HUES64 (cell line): Measurements from ENCODE around the gene THRB. TPM values are rescaled to one million over a fixed set of nuclear protein-coding genes. Genes with fewer than 3 reads are reported as not detected.

ENCODE experiments used
- H3K27ac ChIP-seq: 2 replicates; pipeline ENCODE4 v1.7.0; 2013; ENCODE audit warnings: low read depth, low read length, inconsistent platforms
- H3K27me3 ChIP-seq: 2 replicates; pipeline ENCODE4 v1.6.1; 2013; ENCODE audit warnings: mild to moderate bottlenecking, low read length; ENCODE audit not compliant: insufficient read depth
- H3K36me3 ChIP-seq: 2 replicates; pipeline ENCODE4 v1.6.1; 2013; ENCODE audit warnings: mild to moderate bottlenecking, low read length; ENCODE audit not compliant: insufficient read depth
- H3K4me1 ChIP-seq: 2 replicates; pipeline ENCODE4 v1.6.1; 2013; ENCODE audit warnings: mild to moderate bottlenecking, low read length, moderate library complexity; ENCODE audit not compliant: insufficient read depth
- H3K4me3 ChIP-seq: 2 replicates; pipeline ENCODE4 v1.5.1; 2013; ENCODE audit warnings: mild to moderate bottlenecking, low read length, moderate library complexity
- H3K9ac ChIP-seq: 2 replicates; pipeline ENCODE4 v1.6.1; 2013; ENCODE audit warnings: mild to moderate bottlenecking, low read depth, low read length
- H3K9me3 ChIP-seq: 2 replicates; pipeline ENCODE4 v1.6.1; 2013; ENCODE audit warnings: low read depth, low read length; ENCODE audit not compliant: insufficient read depth
- WGBS: fragments of 150-250, 120-280 bp; methylation state at CpG from one replicate; pipeline ENCODE4 v1.1.7; 2013; ENCODE audit warnings: missing lambda C conversion rate; 5-methylcytosine and 5-hydroxymethylcytosine counted together
- polyA plus RNA-seq, 2 experiments: library from polyadenylated mRNA; stranded (reverse); fragments of 50-300 nt; gene quantifications; one replicate each; pipeline ENCODE4 v1.2.3, GENCODE V29; 2013

The THRB gene
- polyA plus RNA-seq (2013, experiment 1 of 2), result 0.85 TPM
- polyA plus RNA-seq (2013, experiment 2 of 2), result 1.3 TPM

DNA sequence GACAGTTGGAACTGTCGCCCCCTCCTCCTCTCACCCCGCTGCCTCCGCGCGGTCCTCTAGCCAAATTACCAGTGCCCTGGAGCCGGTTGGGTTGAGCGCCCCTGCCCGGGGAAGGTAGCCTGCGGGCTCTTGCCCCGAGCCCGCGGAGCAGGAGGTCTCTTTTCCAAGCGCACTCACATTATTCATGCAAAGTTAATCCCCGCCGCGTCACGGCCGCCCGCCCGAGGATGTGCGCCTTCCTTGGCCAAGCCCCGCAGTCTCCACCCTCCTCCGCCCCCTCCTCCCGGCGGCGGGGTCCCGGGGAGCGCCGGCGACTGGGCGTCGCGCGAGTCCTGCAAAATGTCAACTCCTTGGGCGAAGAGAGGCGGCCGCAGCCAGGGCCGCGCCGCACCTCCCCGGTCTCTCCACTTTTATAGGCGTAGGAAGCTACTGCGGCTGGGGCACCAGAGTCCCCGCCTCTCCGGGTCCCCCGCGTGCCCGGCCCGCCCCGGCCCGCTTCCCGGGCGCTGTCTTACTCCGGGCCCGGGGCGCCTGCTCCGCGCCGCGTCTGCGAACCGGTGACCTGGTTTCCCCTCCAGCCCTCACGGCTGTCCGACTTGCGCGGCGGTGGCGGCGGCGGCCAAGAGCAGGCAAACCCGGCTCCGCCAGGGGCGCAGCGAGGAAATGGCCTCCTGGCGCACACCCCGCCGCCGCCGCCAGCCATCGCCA is at the start of gene THRB:
THRB (minus strand) TSS at position 233 of the 708 bp plus-strand sequence.
- Histone ChIP-seq H3K4me1 (peaks cover 52% of the 10 kb centered on the region), H3K9ac (peak within 1 kb of the TSS; percentile 49; the same call in 1 of the 2 replicates)

DNA sequence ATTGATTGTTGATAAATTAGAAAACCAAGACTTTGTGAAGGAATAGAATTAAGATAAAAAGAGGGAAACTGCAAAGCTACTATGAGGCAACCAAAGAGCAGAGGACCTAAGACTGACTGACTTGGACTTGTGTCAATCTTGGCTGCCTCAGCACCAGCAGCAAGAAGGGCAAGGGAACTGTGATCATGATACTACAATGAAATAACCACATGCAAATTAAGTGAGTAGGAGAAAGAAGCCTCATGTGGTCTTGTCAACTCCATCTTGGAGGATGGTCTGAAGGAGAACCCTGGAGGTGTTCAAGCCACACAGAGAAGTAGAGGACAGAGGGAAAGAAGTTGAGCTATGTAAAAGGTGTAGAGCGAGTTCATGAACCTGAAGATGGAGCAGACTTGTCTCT is 47.3 kb upstream of the THRB start:
- no peaks in the 10 kb centered on the region for H3K9me3 ChIP-seq
- H3K9ac ChIP-seq, result no peak overlapping the region
- no peak overlapping the region for H3K27ac ChIP-seq
- no peaks in the 10 kb centered on the region for H3K36me3 ChIP-seq
- no peaks in the 10 kb centered on the region for H3K27me3 ChIP-seq
- H3K4me3 ChIP-seq, result no peak overlapping the region
- WGBS, result 95% methylated on average over 1 of the region's 1 CpG
- H3K4me1 ChIP-seq, result no peaks in the 10 kb centered on the region

More for the DNA sequence above, at the start of gene THRB:
- Histone ChIP-seq H3K36me3 (no peaks in the 10 kb centered on the region), H3K27me3 (peaks cover 50% of the 10 kb centered on the region), H3K9me3 (no peaks in the 10 kb centered on the region), H3K4me3 (peak within 1 kb of the TSS; percentile 74), H3K27ac (peak within 1 kb of the TSS; percentile 61; the same call in 1 of the 2 replicates)
- WGBS, result under 1% methylated on average over 80 of the region's 80 CpGs

DNA sequence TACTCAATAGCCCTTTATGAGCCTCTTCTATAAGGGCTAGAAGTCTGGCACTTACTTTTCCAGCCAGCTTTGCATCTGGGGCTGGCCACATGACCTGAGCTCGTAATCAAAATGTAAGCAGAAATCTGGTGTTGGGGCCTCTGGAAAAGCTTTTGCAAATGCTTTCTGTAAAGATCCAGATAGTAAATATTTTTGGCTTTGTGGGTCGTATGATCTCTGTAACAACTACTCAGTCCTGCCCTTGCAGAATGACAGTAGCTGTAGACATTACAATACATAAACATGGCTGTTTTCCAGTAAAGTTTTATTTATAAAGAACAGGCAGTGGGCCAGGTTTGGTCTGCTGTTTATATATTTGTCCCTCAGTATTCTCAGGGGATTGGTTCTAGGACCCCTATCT is 46.2 kb upstream of the THRB start:
- Histone ChIP-seq H3K36me3 (no peaks in the 10 kb centered on the region), H3K9me3 (no peaks in the 10 kb centered on the region), H3K4me1 (no peaks in the 10 kb centered on the region), H3K4me3 (no peak overlapping the region), H3K27ac (no peak overlapping the region), H3K9ac (no peak overlapping the region), H3K27me3 (no peaks in the 10 kb centered on the region)
- 85% methylated on average over 2 of the region's 2 CpGs for WGBS

DNA sequence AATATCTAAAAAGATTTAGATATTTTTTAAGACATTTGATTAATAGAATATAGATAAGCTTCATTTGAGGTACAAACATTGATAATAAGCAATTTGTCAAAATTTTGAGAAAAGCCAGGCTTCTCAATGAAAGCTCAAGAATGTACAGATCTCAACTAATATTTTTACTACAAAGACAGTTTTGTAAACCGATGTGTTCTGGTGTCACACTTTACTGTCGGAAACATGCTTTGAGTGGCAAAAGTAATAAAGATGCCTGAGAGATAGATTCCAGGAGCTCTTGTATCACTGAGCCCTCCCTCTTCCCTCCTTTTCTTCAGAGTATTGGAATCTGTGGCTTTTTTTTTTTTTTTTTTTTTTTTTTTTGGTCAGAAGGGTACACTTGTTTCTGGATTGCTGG is 45.0 kb upstream of the THRB start:
- Histone ChIP-seq H3K9ac (no peak overlapping the region), H3K9me3 (no peaks in the 10 kb centered on the region), H3K4me1 (no peaks in the 10 kb centered on the region), H3K27ac (no peak overlapping the region), H3K36me3 (no peaks in the 10 kb centered on the region), H3K4me3 (no peak overlapping the region), H3K27me3 (no peaks in the 10 kb centered on the region)
- WGBS, result 95% methylated on average over 2 of the region's 2 CpGs

DNA sequence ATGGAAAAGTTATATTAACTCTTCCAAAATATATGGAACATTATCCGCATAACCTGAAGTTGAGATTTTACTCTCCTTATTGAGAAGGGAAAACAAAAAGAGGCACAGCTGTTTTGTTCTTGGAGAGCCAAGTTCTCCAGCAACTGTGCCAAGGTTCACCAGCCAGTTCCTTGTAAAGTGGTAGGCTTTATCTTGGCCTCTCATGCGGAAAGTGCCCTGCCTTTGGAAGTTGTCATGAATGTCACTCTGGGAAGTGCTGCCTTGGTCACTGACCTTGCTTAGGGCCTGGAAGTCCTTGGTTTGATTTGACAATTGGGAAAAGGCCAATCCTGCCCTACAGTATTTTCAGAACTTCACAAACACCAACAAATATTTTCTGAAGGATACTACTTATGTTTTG is 44.2 kb upstream of the THRB start:
- Histone ChIP-seq H3K27me3 (no peaks in the 10 kb centered on the region), H3K36me3 (no peaks in the 10 kb centered on the region), H3K4me1 (no peaks in the 10 kb centered on the region), H3K9ac (no peak overlapping the region), H3K9me3 (no peaks in the 10 kb centered on the region), H3K27ac (no peak overlapping the region), H3K4me3 (no peak overlapping the region)
- 98% methylated on average over 2 of the region's 2 CpGs for WGBS

DNA sequence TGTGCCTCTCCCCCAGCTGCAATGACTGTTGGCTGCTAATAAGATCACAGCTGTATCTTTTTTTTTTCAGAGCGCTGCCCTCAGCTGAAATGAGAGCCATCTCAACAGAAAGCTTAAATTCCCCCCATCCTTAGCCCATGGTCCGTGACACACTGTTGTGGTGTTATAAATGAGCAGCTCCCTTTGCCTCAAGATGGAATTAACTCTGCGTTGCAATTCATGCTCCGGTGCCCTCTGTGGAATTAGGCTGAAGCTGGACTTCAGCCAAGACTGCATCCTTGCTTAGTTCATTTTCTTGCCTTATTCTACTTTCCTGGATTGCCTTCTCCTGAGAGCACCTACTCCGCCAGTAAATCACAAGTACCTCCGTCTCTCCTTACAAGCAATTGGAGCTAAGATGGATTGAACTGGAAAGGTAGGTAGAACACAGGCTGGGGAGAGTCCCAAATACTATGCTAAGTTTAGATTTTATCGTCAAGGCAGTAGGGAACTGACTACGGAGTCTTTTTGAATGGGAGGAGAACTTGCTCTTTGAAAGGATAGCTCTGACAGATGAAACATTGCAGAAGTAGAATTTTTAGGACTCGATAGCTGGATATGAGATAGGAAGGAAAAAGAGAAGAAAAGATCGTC is 39.0 kb upstream of the THRB start:
- H3K4me1 ChIP-seq, result no peaks in the 10 kb centered on the region
- 87% methylated on average over 10 of the region's 10 CpGs for WGBS

DNA sequence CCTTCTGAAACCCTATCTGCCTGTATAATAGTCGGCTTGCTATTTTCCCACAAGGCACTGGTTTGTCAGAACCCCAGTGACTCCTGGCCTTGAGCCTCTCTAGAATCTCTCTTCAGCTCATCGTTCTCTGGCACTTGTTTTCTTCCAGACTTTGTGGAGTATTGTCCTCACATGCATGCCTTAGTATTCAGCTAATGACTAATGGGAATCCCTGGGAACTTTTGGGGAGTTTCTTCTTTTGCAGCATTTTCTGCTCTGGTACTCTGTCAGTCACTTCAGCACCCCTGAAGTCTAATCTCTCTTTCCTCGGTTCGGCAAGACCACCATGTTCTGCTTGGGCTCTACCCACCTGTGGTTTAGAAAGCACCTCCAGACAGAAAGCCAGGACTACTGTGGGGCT is 35.8 kb upstream of the THRB start:
- H3K4me1 ChIP-seq, result peaks cover 7% of the 10 kb centered on the region
- no peaks in the 10 kb centered on the region for H3K36me3 ChIP-seq
- 90% methylated on average over 4 of the region's 4 CpGs for WGBS
- no peak overlapping the region for H3K4me3 ChIP-seq
- no peaks in the 10 kb centered on the region for H3K27me3 ChIP-seq
- H3K9ac ChIP-seq, result no peak overlapping the region
- no peak overlapping the region for H3K27ac ChIP-seq
- no peaks in the 10 kb centered on the region for H3K9me3 ChIP-seq

More for the DNA sequence above, 39.0 kb upstream of the THRB start:
- H3K27ac ChIP-seq, result no peak overlapping the region
- no peaks in the 10 kb centered on the region for H3K36me3 ChIP-seq
- no peaks in the 10 kb centered on the region for H3K27me3 ChIP-seq
- H3K9me3 ChIP-seq, result no peaks in the 10 kb centered on the region
- no peak overlapping the region for H3K9ac ChIP-seq
- H3K4me3 ChIP-seq, result no peak overlapping the region

DNA sequence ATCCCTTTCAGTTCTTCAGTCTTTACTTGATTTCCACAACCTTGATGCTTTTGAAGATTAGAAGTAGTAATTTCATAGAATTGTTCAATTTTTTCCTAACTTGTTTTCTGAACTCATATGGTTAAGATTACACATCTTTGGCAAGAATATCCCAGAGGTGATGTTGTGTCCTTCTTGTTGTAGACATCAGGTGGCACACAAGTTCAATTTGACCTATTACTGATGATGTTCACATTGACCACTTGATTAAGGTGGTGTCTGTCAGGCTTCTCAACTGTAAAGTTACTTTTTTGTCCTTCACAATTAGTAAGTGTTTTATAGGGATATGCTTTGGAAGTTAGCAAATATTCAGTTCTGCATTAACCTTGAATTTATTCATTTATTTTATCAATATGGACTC is 34.6 kb upstream of the THRB start:
- Histone ChIP-seq H3K27me3 (peaks cover 10% of the 10 kb centered on the region; the same call in 1 of the 2 replicates), H3K27ac (no peak overlapping the region), H3K9ac (no peak overlapping the region), H3K4me3 (no peak overlapping the region), H3K9me3 (no peaks in the 10 kb centered on the region), H3K36me3 (no peaks in the 10 kb centered on the region), H3K4me1 (peaks cover 7% of the 10 kb centered on the region)

DNA sequence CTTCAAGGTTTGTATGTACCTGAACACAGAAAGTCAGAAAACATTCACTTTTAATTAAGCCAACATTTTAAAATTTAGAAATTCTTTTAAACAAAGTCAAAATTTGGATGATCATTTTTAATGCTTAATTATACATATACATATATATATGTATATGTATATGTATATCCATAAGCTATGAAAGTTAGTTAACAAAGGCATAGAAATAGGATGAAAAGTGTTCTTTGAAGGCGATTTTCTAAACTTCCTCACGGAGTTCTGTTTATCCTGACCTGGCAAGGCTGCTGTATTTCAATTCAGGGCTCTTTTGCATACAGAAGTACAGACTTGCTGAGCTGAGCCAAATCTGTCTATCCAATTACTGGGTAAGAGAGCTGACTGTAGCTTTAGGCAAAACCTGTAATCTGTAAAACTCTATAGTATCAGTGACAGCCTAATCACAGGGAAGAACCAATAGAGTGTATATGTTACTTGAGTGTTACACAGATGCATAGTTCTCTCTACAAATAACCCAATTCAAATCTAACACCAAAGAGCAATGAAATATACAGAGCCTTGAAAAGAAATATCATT is 32.1 kb upstream of the THRB start:
- no peaks in the 10 kb centered on the region for H3K9me3 ChIP-seq
- H3K9ac ChIP-seq, result no peak overlapping the region
- H3K27ac ChIP-seq, result no peak overlapping the region
- H3K4me3 ChIP-seq, result no peak overlapping the region
- 63% methylated on average over 2 of the region's 2 CpGs for WGBS
- peaks cover 34% of the 10 kb centered on the region for H3K27me3 ChIP-seq
- no peaks in the 10 kb centered on the region for H3K36me3 ChIP-seq
- peaks cover 13% of the 10 kb centered on the region for H3K4me1 ChIP-seq

DNA sequence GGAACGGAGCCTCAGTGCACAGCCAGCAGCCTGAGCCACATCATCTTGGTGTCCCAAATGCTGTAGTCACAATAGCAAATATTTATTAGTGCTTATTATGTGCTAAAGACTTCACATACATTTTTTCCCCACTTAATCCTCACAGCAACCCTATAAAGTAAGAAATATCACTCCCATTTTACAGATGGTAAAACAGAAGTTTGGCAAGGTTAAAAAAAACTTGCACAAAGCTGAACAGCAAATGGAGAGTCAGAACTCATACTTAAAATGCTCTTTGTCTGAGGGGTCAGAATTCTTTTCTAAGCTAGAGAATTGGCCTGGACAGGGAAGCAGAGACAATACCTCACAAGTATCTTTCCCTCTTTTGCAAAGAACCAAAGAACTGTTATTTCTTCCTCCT is 30.9 kb upstream of the THRB start:
- H3K4me3 ChIP-seq, result no peak overlapping the region
- peaks cover 18% of the 10 kb centered on the region for H3K4me1 ChIP-seq
- 89% methylated on average over 1 of the region's 1 CpG for WGBS
- peaks cover 46% of the 10 kb centered on the region for H3K27me3 ChIP-seq
- H3K9me3 ChIP-seq, result no peaks in the 10 kb centered on the region
- H3K27ac ChIP-seq, result no peak overlapping the region
- H3K36me3 ChIP-seq, result no peaks in the 10 kb centered on the region
- H3K9ac ChIP-seq, result no peak overlapping the region

DNA sequence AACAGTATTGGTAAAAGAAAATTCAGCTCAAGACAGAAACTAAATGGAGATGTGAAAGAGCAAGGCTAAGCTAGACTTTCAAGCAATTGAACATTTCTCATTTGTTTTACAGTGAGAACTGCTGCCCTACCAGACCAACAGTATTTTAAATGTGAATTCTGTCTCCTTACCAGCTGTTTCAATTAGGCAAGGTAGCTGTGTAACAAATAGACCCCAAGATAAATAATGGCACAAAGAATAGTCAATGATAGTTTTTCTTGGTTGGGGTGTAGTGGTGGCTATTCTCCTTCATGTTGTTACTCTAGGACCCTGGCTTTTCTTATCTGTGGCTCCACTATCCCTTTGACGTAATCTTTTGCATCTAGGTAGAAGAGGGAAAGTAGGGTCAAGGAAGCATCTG is 30.4 kb upstream of the THRB start:
- peaks cover 51% of the 10 kb centered on the region for H3K27me3 ChIP-seq
- H3K36me3 ChIP-seq, result no peaks in the 10 kb centered on the region
- H3K9ac ChIP-seq, result no peak overlapping the region
- H3K27ac ChIP-seq, result no peak overlapping the region
- 92% methylated on average over 1 of the region's 1 CpG for WGBS
- H3K4me3 ChIP-seq, result no peak overlapping the region
- no peaks in the 10 kb centered on the region for H3K9me3 ChIP-seq
- peaks cover 18% of the 10 kb centered on the region for H3K4me1 ChIP-seq
